ENCODE results near the gene RAD51B.
"Not testable (repeated sequence)": the region's sequence is repeated elsewhere in the genome, so short reads cannot be mapped to it uniquely, and the experiment has no call there.

The RAD51B gene

DNA sequence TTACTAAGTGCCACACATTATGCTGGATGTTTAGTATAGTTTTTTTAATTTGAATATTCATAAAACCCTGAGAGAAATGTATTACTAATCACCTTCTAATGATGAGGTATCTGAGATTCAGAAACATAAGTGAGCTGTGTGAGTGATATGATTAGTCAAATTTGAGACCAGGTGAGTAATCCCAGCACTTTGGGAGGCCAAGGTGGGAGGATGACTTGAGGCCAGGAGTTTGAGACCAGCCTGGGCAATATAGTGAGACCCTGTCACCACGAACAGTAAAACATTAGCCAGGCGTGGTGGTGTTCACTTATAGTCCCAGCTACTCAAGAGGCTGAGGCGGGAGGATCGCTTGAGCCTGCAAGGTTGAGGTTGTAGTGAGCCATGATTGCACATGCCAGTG lies 438.4 kb downstream of the RAD51B start:
- no peak for DNase-seq
- no peaks in the 10 kb centered on the region for H3K9me2 ChIP-seq (replicated peaks; ENCODE audit: insufficient read depth, low read length)
- no peaks in the 10 kb centered on the region for H3F3A ChIP-seq (ENCODE audit: insufficient read depth, low read length)
- no peaks in the 10 kb centered on the region for H4K20me1 ChIP-seq (ENCODE audit: insufficient read depth, low read length)
- no peaks in the 10 kb centered on the region for H3K4me1 ChIP-seq (ENCODE audit: low read length)
- H2AFZ ChIP-seq (ENCODE audit: low read length) = no peak overlapping the region
- no peaks in the 10 kb centered on the region for H3K9me3 ChIP-seq (replicated peaks; ENCODE audit: insufficient read depth, low read length)
- no peaks in the 10 kb centered on the region for H3K79me2 ChIP-seq (ENCODE audit: low read length)
- H3K9ac ChIP-seq (ENCODE audit: low read length) = no peak overlapping the region
- TF ChIP-seq EZH2 (optimal IDR thresholded peaks at IDR 0.05; ENCODE audit: low read depth, low read length) = no peak
- no peak for TF ChIP-seq EZH2phosphoT487 (IDR thresholded peaks at IDR 0.05; ENCODE audit: low read length)
- TF ChIP-seq CTCF (IDR thresholded peaks at IDR 0.05; ENCODE audit: low read length) = no peak
- no peak overlapping the region for H3K27ac ChIP-seq (ENCODE audit: low read length)
- H3K4me2 ChIP-seq (ENCODE audit: low read depth, low read length) = no peak overlapping the region
- H3K4me3 ChIP-seq (ENCODE audit: low read length) = no peak overlapping the region
- no peaks in the 10 kb centered on the region for H3K36me3 ChIP-seq (replicated peaks; ENCODE audit: insufficient read depth, low read length)
- no peaks in the 10 kb centered on the region for H3K27me3 ChIP-seq (replicated peaks; ENCODE audit: insufficient read depth, low read length)

DNA sequence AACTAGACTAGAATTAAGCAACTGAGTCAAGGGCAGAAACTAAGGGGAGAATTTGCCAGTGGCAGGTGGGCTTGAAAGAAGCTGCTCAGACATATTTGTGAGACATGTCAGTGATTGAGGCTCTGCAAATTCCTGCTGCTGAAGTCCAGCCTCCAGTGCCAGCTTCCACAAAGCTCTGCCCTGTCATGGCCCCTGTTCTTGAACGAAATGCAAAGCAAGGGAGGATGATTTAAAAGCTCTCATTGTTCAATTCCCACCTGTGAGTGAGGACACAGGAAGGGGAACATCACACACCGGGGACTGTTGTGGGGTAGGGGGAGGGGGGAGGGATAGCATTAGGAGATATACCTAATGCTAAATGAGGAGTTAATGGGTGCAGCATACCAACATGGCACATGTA lies 439.4 kb downstream of the RAD51B start:
- not testable (repeated sequence) for H3K27ac ChIP-seq (ENCODE audit: low read length); H3K27me3 ChIP-seq (replicated peaks; ENCODE audit: insufficient read depth, low read length); H3K79me2 ChIP-seq (ENCODE audit: low read length); H4K20me1 ChIP-seq (ENCODE audit: insufficient read depth, low read length); H3F3A ChIP-seq (ENCODE audit: insufficient read depth, low read length); H3K9me3 ChIP-seq (replicated peaks; ENCODE audit: insufficient read depth, low read length); H3K4me2 ChIP-seq (ENCODE audit: low read depth, low read length); DNase-seq; H3K4me3 ChIP-seq (ENCODE audit: low read length); H3K9ac ChIP-seq (ENCODE audit: low read length); H3K36me3 ChIP-seq (replicated peaks; ENCODE audit: insufficient read depth, low read length); H2AFZ ChIP-seq (ENCODE audit: low read length); H3K9me2 ChIP-seq (replicated peaks; ENCODE audit: insufficient read depth, low read length); H3K4me1 ChIP-seq (ENCODE audit: low read length)

GRCh38 chr14:68260121-68260520 lies 440.5 kb downstream of the RAD51B start:
- Histone ChIP-seq H3K9ac (ENCODE audit: low read length) (no peak overlapping the region), H3K27ac (ENCODE audit: low read length) (no peak overlapping the region), H3K4me3 (ENCODE audit: low read length) (no peak overlapping the region)

GRCh38 chr14:68261092-68261842 lies 441.7 kb downstream of the RAD51B start:
- no peak overlapping the region for H3K4me2 ChIP-seq (ENCODE audit: low read depth, low read length)
- H2AFZ ChIP-seq (ENCODE audit: low read length) = no peak overlapping the region
- no peak overlapping the region for H3K9ac ChIP-seq (ENCODE audit: low read length)
- no peaks in the 10 kb centered on the region for H3K36me3 ChIP-seq (replicated peaks; ENCODE audit: insufficient read depth, low read length)
- H3K4me3 ChIP-seq (ENCODE audit: low read length) = no peak overlapping the region
- no peaks in the 10 kb centered on the region for H3K27me3 ChIP-seq (replicated peaks; ENCODE audit: insufficient read depth, low read length)
- no peaks in the 10 kb centered on the region for H3K9me3 ChIP-seq (replicated peaks; ENCODE audit: insufficient read depth, low read length)
- H3K4me1 ChIP-seq (ENCODE audit: low read length) = no peaks in the 10 kb centered on the region
- TF ChIP-seq EZH2phosphoT487 (IDR thresholded peaks at IDR 0.05; ENCODE audit: low read length) (no peak), CTCF (IDR thresholded peaks at IDR 0.05; ENCODE audit: low read length) (no peak), EZH2 (optimal IDR thresholded peaks at IDR 0.05; ENCODE audit: low read depth, low read length) (no peak)
- H3K79me2 ChIP-seq (ENCODE audit: low read length) = no peaks in the 10 kb centered on the region
- no peaks in the 10 kb centered on the region for H3K9me2 ChIP-seq (replicated peaks; ENCODE audit: insufficient read depth, low read length)
- no peaks in the 10 kb centered on the region for H3F3A ChIP-seq (ENCODE audit: insufficient read depth, low read length)
- H3K27ac ChIP-seq (ENCODE audit: low read length) = no peak overlapping the region
- DNase-seq = no peak
- H4K20me1 ChIP-seq (ENCODE audit: insufficient read depth, low read length) = no peaks in the 10 kb centered on the region

More at GRCh38 chr14:68260121-68260520, 440.5 kb downstream of the RAD51B start:
- Histone ChIP-seq H4K20me1 (ENCODE audit: insufficient read depth, low read length) (no peaks in the 10 kb centered on the region), H3K36me3 (replicated peaks; ENCODE audit: insufficient read depth, low read length) (no peaks in the 10 kb centered on the region), H2AFZ (ENCODE audit: low read length) (no peak overlapping the region), H3K27me3 (replicated peaks; ENCODE audit: insufficient read depth, low read length) (no peaks in the 10 kb centered on the region), H3K4me2 (ENCODE audit: low read depth, low read length) (no peak overlapping the region), H3K4me1 (ENCODE audit: low read length) (no peaks in the 10 kb centered on the region), H3K9me2 (replicated peaks; ENCODE audit: insufficient read depth, low read length) (no peaks in the 10 kb centered on the region), H3F3A (ENCODE audit: insufficient read depth, low read length) (no peaks in the 10 kb centered on the region), H3K9me3 (replicated peaks; ENCODE audit: insufficient read depth, low read length) (no peaks in the 10 kb centered on the region), H3K79me2 (ENCODE audit: low read length) (no peaks in the 10 kb centered on the region)
- TF ChIP-seq EZH2 (optimal IDR thresholded peaks at IDR 0.05; ENCODE audit: low read depth, low read length) = no peak
- TF ChIP-seq EZH2phosphoT487 (IDR thresholded peaks at IDR 0.05; ENCODE audit: low read length) = no peak
- no peak for DNase-seq
